Osteoblast (primary cell): ENCODE results near the gene CNOT11. TPM values are rescaled to one million over a fixed set of nuclear protein-coding genes. Genes with fewer than 3 reads are reported as not detected.
A peak's percentile ranks its signal among the peaks of the same experiment; 100 is the strongest.

Experiments
- DNase-seq: peaks from one replicate; pipeline ENCODE4 v3.0.0; 2011; ENCODE audit warnings: low spot score, mixed read lengths; ENCODE audit not compliant: insufficient read length; ENCODE audit errors: missing footprints
- H2AFZ ChIP-seq: 2 replicates; pipeline ENCODE4 v1.6.0; 2011; ENCODE audit warnings: mild to moderate bottlenecking, low read length
- H3K27ac ChIP-seq: 2 replicates; pipeline ENCODE4 v1.5.1; 2011; ENCODE audit warnings: mild to moderate bottlenecking, low read depth, low read length, moderate library complexity
- H3K27me3 ChIP-seq: 2 replicates; pipeline ENCODE4 v1.6.0; 2012; ENCODE audit warnings: mild to moderate bottlenecking, control low read depth, inconsistent platforms, low read length, moderate library complexity; ENCODE audit not compliant: insufficient read depth
- H3K36me3 ChIP-seq: 2 replicates; pipeline ENCODE4 v1.5.1; 2011; ENCODE audit warnings: mild to moderate bottlenecking, low read length, control low read depth, moderate library complexity; ENCODE audit not compliant: insufficient read depth
- H3K4me1 ChIP-seq: 2 replicates; pipeline ENCODE4 v1.5.1; 2011; ENCODE audit warnings: mild to moderate bottlenecking, low read length, control low read depth, moderate library complexity; ENCODE audit not compliant: insufficient read depth
- H3K4me2 ChIP-seq: 2 replicates; pipeline ENCODE4 v1.6.0; 2011; ENCODE audit warnings: mild to moderate bottlenecking, low read length; ENCODE audit not compliant: insufficient read depth
- H3K4me3 ChIP-seq: fragments of 200-600 bp; sonication (generic); 3 replicates; pipeline ENCODE4 v1.5.1; 2012; ENCODE audit warnings: mild to moderate bottlenecking, low read length, inconsistent platforms; ENCODE audit not compliant: insufficient read depth
- H3K79me2 ChIP-seq: 2 replicates; pipeline ENCODE4 v1.6.0; 2012; ENCODE audit warnings: mild to moderate bottlenecking, low read length, control low read depth, inconsistent platforms; ENCODE audit not compliant: insufficient read depth
- H3K9me3 ChIP-seq: 2 replicates; pipeline ENCODE4 v1.5.1; 2011; ENCODE audit warnings: low read depth, low read length, control low read depth
- H4K20me1 ChIP-seq: 2 replicates; pipeline ENCODE4 v1.6.0; 2012; ENCODE audit warnings: mild to moderate bottlenecking, low read length, control low read depth; ENCODE audit not compliant: insufficient read depth
- CTCF ChIP-seq: IDR thresholded peaks from 2 replicates; pipeline ENCODE4 v1.5.1; 2011; ENCODE audit warnings: mild to moderate bottlenecking, low read depth, low read length, moderate library complexity; ENCODE audit errors: extremely low read depth
- total RNA-seq: library from RNA; depleted of rRNA; stranded (reverse); fragments of >200 nt; gene quantifications from 2 replicates; pipeline ENCODE4 v1.2.3, GENCODE V29; 2012

CNOT11 gene
- total RNA-seq, 1 donor: 43.4 TPM

GRCh38 chr2:101308432-101309210 is 55.9 kb downstream of the CNOT11 start, which contains the start of gene RNF149:
TSS of gene RNF149 (minus strand) at chr2:101308701. CDS start at chr2:101308588, 113 bp downstream.
- Histone ChIP-seq H2AFZ (peak within 1 kb of the TSS; percentile 97), H3K79me2 (peaks cover 51% of the 10 kb centered on the region), H4K20me1 (peaks cover 37% of the 10 kb centered on the region), H3K4me1 (peaks cover 21% of the 10 kb centered on the region), H3K4me2 (peak within 1 kb of the TSS; percentile 96), H3K27ac (peak within 1 kb of the TSS; percentile 64), H3K9me3 (no peaks in the 10 kb centered on the region), H3K27me3 (no peaks in the 10 kb centered on the region), H3K36me3 (no peaks in the 10 kb centered on the region), H3K4me3 (peak within 1 kb of the TSS; percentile 87)
- no peak for TF ChIP-seq CTCF
- peak; percentile 98 for DNase-seq

GRCh38 chr2:101310090-101310833 is 57.6 kb downstream of the CNOT11 start:
- Histone ChIP-seq H3K79me2 (peaks cover 35% of the 10 kb centered on the region), H2AFZ (no peak overlapping the region), H3K4me3 (no peak overlapping the region), H3K36me3 (no peaks in the 10 kb centered on the region), H3K9me3 (no peaks in the 10 kb centered on the region), H4K20me1 (peaks cover 25% of the 10 kb centered on the region), H3K27ac (no peak overlapping the region), H3K27me3 (no peaks in the 10 kb centered on the region), H3K4me1 (peaks cover 17% of the 10 kb centered on the region), H3K4me2 (no peak overlapping the region)
- no peak for TF ChIP-seq CTCF
- DNase-seq: no peak

- DNase-seq: no peak
- Histone ChIP-seq H3K9me3 (no peaks in the 10 kb centered on the region), H3K4me1 (peaks cover 9% of the 10 kb centered on the region), H3K4me3 (no peak overlapping the region), H3K27me3 (peaks cover 2% of the 10 kb centered on the region), H3K36me3 (no peaks in the 10 kb centered on the region), H3K79me2 (peaks cover 27% of the 10 kb centered on the region), H2AFZ (no peak overlapping the region), H3K4me2 (no peak overlapping the region), H3K27ac (no peak overlapping the region), H4K20me1 (peaks cover 17% of the 10 kb centered on the region)
- no peak for TF ChIP-seq CTCF
These were observed 58.4 kb downstream of the CNOT11 start for GRCh38 chr2:101310834-101311695.
